PC-3 (cell line): ENCODE data around the gene GP1BA. TPM values are rescaled to one million over a fixed set of nuclear protein-coding genes. Genes with fewer than 3 reads are reported as not detected.

Source experiments
- ATAC-seq: fragments of 200-7000 bp; cut with Tn5 transposase; 2 replicates; pipeline ENCODE4 v1.9.1; 2020; ENCODE audit warnings: mild to moderate bottlenecking, moderate library complexity
- BruUV-seq: library from RNA; stranded (reverse); fragments of 400-500 nt; replicated peaks from 2 replicates; lab custom pipeline; 2021; lab: Mats Ljungman, UMichigan
- CTCF ChIA-PET: fragments of 300-600 bp; sonication (Branson Sonifier 250); formaldehyde crosslinking; loops from one replicate; lab custom pipeline; 2022; ENCODE audit warnings: antibody characterized with exemption; lab: Charles Lee
- POLR2A ChIA-PET: fragments of 300-600 bp; sonication (Branson Sonifier 250); formaldehyde crosslinking; loops from one replicate; lab custom pipeline; 2022; ENCODE audit warnings: antibody characterized with exemption; ENCODE audit not compliant: unreplicated experiment; lab: Charles Lee
- DNase-seq: peaks from one replicate; pipeline ENCODE4 v3.0.0-alpha.2; 2015
- H2AFZ ChIP-seq: fragments of 300-600 bp; sonication (generic); 2 replicates; pipeline ENCODE4 v1.6.0; 2016; ENCODE audit warnings: antibody characterized with exemption, low read length
- H3F3A ChIP-seq: fragments of 300-600 bp; sonication (generic); one replicate; pipeline ENCODE4 v1.6.0; 2017; ENCODE audit warnings: antibody characterized with exemption, low read length, control low read depth, mild to moderate bottlenecking; ENCODE audit not compliant: unreplicated experiment
- H3K27ac ChIP-seq: fragments of 300-600 bp; sonication (generic); 2 replicates; pipeline ENCODE4 v1.5.1; 2016; ENCODE audit warnings: mild to moderate bottlenecking, low read length
- H3K27me3 ChIP-seq: fragments of 300-600 bp; sonication (generic); 2 replicates; pipeline ENCODE4 v1.6.1; 2016; ENCODE audit warnings: low read length, mixed read lengths
- H3K36me3 ChIP-seq: fragments of 300-600 bp; sonication (generic); 2 replicates; pipeline ENCODE4 v1.6.1; 2016; ENCODE audit warnings: low read depth, mixed run types, low read length, mixed read lengths
- H3K4me1 ChIP-seq: fragments of 300-600 bp; sonication (generic); 2 replicates; pipeline ENCODE4 v1.5.1; 2016; ENCODE audit warnings: low read length; ENCODE audit not compliant: insufficient read depth
- H3K4me2 ChIP-seq: fragments of 300-600 bp; sonication (generic); 2 replicates; pipeline ENCODE4 v1.6.0; 2016; ENCODE audit warnings: low read length
- H3K4me3 ChIP-seq: fragments of 300-600 bp; sonication (generic); 2 replicates; pipeline ENCODE4 v1.5.1; 2016; ENCODE audit warnings: mild to moderate bottlenecking, low read length, mixed read lengths
- H3K79me2 ChIP-seq: fragments of 300-600 bp; sonication (generic); 2 replicates; pipeline ENCODE4 v1.6.1; 2017; ENCODE audit warnings: low read length, mixed read lengths
- H3K9ac ChIP-seq: fragments of 300-600 bp; sonication (generic); 2 replicates; pipeline ENCODE4 v1.6.0; 2016; ENCODE audit warnings: mild to moderate bottlenecking, low read length
- H3K9me2 ChIP-seq: fragments of 300-600 bp; sonication (generic); replicated peaks from 2 replicates; pipeline ENCODE4 v1.6.1; 2016; ENCODE audit warnings: mixed run types, low read length, mixed read lengths
- H3K9me3 ChIP-seq: fragments of 300-600 bp; sonication (generic); 2 replicates; pipeline ENCODE4 v1.6.1; 2016; ENCODE audit warnings: low read length, mixed read lengths
- H4K20me1 ChIP-seq: fragments of 300-600 bp; sonication (generic); 2 replicates; pipeline ENCODE4 v1.6.1; 2016; ENCODE audit warnings: low read length, mixed read lengths
- CTCF ChIP-seq: fragments of 300-600 bp; sonication (generic); conservative IDR thresholded peaks from 2 replicates; pipeline ENCODE4 v1.5.1; 2017; ENCODE audit warnings: antibody characterized with exemption, low read depth, mild to moderate bottlenecking, low read length
- EZH2 ChIP-seq: fragments of 300-600 bp; sonication (generic); IDR thresholded peaks from one replicate; pipeline ENCODE4 v1.6.1; 2017; ENCODE audit warnings: antibody characterized with exemption, mild to moderate bottlenecking, low read length; ENCODE audit not compliant: unreplicated experiment
- EZH2phosphoT487 ChIP-seq: fragments of 300-600 bp; sonication (generic); IDR thresholded peaks from 2 replicates; pipeline ENCODE4 v1.6.1; 2018; ENCODE audit warnings: mild to moderate bottlenecking, antibody characterized with exemption, low read length, borderline replicate concordance
- intact Hi-C: fragments of 100-400 bp; cut with micrococcal nuclease; formaldehyde crosslinking; loops from 2 replicates; pipeline ENCODE4 v1.9.0; 2023
- total RNA-seq: library from RNA; depleted of rRNA; stranded (reverse); fragments of >200 nt; gene quantifications from 2 replicates; pipeline ENCODE4 v1.2.3, GENCODE V29; 2014

The GP1BA gene
- total RNA-seq, 1 experiment from 2014 or later = not detected

- intact Hi-C loops = no loop called here
- POLR2A ChIA-PET = interaction anchor here (0.7 kb wide), 1 partner anchor 17 kb away, joined by 5 read pairs; the partner anchor contains the start of gene SPAG7
- peak; percentile 19; the same call in 1 of the 2 replicates for ATAC-seq
- Histone ChIP-seq H3K4me1 (peaks cover 20% of the 10 kb centered on the region), H3K27ac (peak overlapping the region; percentile 85), H3K9ac (peak overlapping the region; percentile 64), H3K79me2 (peaks cover 34% of the 10 kb centered on the region), H3K9me2 (no peaks in the 10 kb centered on the region), H2AFZ (peak overlapping the region; percentile 82), H3K36me3 (peaks cover 14% of the 10 kb centered on the region), H3K9me3 (no peaks in the 10 kb centered on the region), H4K20me1 (peaks cover 16% of the 10 kb centered on the region), H3K27me3 (no peaks in the 10 kb centered on the region), H3F3A (no peaks in the 10 kb centered on the region), H3K4me3 (peak overlapping the region; percentile 74), H3K4me2 (peak overlapping the region; percentile 93)
- DNase-seq = peak; percentile 11
- TF ChIP-seq EZH2 (no peak), EZH2phosphoT487 (no peak), CTCF (no peak)
- CTCF ChIA-PET = interaction anchor here (0.6 kb wide), 1 partner anchor 11 kb away, joined by 3 read pairs; the partner anchor contains the start of gene SLC25A11
- TSS peak; percentile 70 for BruUV-seq
Observed at GRCh38 chr17:4950075-4950745, 18.1 kb downstream of the GP1BA start.

GRCh38 chr17:4950746-4951204 is 18.7 kb downstream of the GP1BA start, which contains the start of gene ENO3:
Gene ENO3, plus strand, starts transcription at chr17:4951119. Its CDS starts 711 bp downstream, at chr17:4951830.
- TF ChIP-seq EZH2 (no peak), CTCF (no peak), EZH2phosphoT487 (no peak)
- ATAC-seq = no peak
- Histone ChIP-seq H2AFZ (peak within 1 kb of the TSS; percentile 82), H3K27me3 (no peaks in the 10 kb centered on the region), H3F3A (no peaks in the 10 kb centered on the region), H3K4me1 (peaks cover 15% of the 10 kb centered on the region), H3K36me3 (peaks cover 11% of the 10 kb centered on the region), H3K79me2 (peaks cover 28% of the 10 kb centered on the region), H3K4me3 (peak within 1 kb of the TSS; percentile 74), H3K9ac (peak within 1 kb of the TSS; percentile 64), H3K4me2 (peak within 1 kb of the TSS; percentile 93), H3K27ac (peak within 1 kb of the TSS; percentile 85), H3K9me3 (no peaks in the 10 kb centered on the region), H4K20me1 (peaks cover 12% of the 10 kb centered on the region), H3K9me2 (no peaks in the 10 kb centered on the region)
- intact Hi-C loops = no loop called here
- DNase-seq = no peak
- no TSS peak for BruUV-seq
- ChIA-PET POLR2A (interaction anchor here (0.7 kb wide), 1 partner anchor 16 kb away, joined by 5 read pairs; the partner anchor contains the start of gene SPAG7), CTCF (no interaction called here)

- Histone ChIP-seq H3K27me3 (no peaks in the 10 kb centered on the region), H3K36me3 (peaks cover 7% of the 10 kb centered on the region), H2AFZ (no peak overlapping the region), H3K79me2 (peaks cover 21% of the 10 kb centered on the region), H3K27ac (no peak overlapping the region), H3K4me1 (peaks cover 9% of the 10 kb centered on the region), H4K20me1 (peaks cover 6% of the 10 kb centered on the region), H3F3A (no peaks in the 10 kb centered on the region), H3K4me3 (no peak overlapping the region), H3K4me2 (no peak overlapping the region), H3K9me2 (no peaks in the 10 kb centered on the region), H3K9ac (no peak overlapping the region), H3K9me3 (no peaks in the 10 kb centered on the region)
- ChIA-PET CTCF (no interaction called here), POLR2A (no interaction called here)
- TF ChIP-seq EZH2 (no peak), EZH2phosphoT487 (no peak), CTCF (no peak)
- intact Hi-C loops = no loop called here
- ATAC-seq = no peak
- DNase-seq = no peak
- BruUV-seq = no TSS peak
Observed at GRCh38 chr17:4951486-4951885, 19.4 kb downstream of the GP1BA start.
